Renal cortical epithelial cell (primary cell): ENCODE results near the gene MC3R. TPM values are rescaled to one million over a fixed set of nuclear protein-coding genes. Genes with fewer than 3 reads are reported as not detected.

Experiments used
- DNase-seq: peaks from one replicate; pipeline ENCODE4 v3.0.0-alpha.2; 2011; ENCODE audit warnings: low read depth
- total RNA-seq: library from RNA; depleted of rRNA; stranded (reverse); fragments of >200 nt; gene quantifications from 2 replicates; pipeline ENCODE4 v1.2.3, GENCODE V29; 2014

MC3R gene
- total RNA-seq, 1 donor from 2014 or later, result not detected

DNA sequence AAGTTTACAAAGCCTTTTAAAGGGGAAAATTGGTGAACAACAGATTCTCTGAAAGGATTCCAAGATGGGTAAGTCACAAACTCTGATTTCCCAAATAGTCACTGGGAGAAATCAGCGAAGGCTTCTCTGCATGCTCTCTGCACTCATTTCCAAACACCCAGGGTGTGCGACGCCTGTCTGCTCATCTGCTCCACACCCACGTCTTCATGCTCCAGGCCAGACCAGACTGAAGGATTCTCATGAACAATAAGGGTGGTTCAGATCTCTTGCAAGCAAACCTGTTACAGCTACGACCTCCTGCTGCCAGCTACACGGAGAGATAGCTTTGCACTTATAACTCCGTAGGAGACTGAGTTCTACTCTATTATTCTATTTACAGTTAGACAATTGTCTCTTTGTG, 1.4 kb downstream of the MC3R start:
- no peak for DNase-seq

DNA sequence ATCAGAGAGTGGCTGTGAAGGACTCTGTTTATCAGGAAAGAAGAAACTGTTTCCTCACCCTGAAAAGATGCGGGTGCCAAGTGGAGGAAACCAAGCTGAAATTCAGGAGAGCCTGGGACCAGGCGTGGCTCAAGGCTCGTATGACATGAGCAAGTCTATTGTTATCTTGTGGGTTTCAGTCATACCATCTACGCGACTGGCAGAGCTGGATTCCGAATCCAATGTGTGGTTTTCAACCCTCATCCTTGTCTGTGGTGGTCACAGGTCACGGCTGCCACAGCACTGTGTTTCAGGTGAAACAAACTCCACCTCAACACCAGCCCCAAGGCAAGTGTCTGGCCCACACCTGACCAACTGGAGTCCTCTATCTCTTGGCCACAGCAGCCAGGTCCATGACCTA, 9.1 kb downstream of the MC3R start:
- no peak for DNase-seq

DNA sequence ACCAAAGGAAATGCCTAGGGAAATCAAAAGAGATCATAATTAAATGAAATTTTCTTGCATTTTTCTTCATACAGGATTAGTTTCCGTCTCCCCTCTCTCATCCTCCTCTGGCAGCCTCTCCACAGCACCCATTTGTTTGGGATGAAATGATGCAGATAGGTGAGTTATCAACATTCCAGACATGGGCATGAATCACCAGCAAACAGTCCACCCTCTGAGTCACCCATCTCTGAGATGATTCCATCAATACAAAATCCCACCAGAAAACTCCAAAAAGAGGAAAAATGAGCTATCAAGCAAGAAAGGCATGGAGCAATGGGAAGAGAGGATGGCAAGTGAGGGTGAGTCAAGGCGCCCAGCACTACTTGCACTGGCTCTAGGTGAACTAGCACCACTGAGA, 11.4 kb downstream of the MC3R start:
- no peak for DNase-seq

DNA sequence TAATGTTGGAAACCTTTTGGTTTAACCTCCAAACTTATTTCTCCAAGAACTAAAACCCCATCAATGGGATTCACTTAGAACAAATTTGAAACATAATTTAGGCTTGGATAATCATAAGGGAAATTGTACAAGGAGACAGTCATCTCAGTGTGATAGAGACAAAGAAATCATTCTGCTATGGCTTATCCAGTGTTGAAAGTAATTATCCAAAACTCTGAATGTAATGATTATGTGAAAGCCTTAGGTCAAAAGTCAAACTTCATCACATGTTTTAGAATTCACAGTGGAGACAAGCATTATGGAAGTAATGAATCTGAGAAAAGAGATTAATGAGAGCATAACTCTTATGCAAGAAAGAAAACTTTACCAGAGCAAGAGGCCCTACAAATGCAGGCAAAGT, 20.0 kb downstream of the MC3R start:
- DNase-seq, result no peak

DNA sequence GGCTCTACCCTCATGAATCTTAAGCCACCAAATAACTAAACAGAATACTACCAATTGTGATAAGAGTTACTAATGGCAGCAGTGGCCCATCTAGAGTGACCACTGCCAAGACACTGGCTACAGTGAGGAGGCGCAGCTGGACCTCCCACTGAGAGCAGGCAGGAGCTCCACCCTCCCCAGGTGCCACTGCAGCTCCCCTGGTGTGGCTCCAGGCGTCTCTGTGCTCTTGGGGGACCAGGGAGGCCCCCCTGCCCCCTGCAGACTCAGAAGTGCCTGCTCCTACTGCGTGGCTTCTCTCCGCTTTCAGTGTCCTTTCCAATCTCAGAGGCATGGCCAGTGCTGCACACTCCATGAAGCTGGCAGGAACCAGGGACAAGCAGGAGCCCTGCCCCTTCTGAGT, 23.4 kb downstream of the MC3R start:
- DNase-seq, result no peak

DNA sequence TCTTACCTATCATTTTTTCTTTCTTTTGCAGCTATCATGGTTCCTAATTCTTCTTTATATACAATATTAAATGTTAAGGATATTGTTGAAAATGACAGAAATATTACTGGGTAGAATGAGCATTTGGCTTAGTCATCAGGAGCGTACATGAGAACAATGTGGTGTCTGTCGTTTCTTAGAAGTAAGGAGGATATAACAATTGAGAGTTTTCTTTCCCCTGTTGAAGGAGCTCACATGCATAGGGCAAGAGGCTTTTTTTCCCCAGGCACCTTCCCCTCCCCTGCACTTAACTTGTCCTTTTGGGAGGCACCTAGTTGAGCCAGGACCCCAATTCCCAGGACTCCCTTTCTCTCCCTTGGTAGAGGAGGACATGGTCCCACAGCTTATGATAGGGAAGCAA, 25.0 kb downstream of the MC3R start:
- no peak for DNase-seq

DNA sequence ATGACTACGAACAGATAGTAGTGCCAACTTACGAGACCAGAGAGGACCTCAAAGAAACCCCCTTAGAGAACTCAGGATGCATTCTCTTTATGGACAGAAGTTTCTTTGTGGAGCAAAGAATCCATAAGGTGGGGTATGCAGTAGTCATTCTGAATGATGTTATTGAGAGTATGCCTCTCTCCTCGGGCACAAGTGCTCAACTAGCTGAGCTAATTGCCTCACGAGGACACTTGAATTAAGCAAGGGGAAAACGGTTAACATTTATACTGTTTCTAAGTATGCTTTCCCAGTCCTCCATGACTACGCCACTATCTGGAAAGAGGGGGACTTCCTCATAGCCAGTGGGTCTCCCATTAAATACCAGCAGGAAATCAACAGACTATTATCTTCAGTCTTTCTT, 25.6 kb downstream of the MC3R start:
- DNase-seq, result no peak

DNA sequence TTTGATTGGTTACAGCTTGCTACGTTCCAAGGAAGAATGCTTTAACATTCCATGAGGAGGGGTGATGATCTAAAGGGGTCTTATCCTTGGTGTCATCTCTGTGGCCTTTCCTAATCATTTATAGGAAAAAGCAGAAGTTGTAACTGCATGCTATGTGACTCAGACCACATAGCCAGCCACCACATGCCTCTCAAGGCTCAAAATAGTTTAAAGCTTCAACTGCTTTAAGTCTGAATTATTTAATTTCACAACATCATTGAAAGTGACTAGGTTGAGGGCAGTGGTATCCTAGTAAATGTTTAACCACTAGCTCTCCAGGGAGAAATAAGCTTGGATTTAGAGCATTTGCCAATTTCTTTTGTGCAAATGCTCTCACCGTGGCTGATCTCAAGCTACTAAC, 29.7 kb downstream of the MC3R start:
- no peak for DNase-seq

DNA sequence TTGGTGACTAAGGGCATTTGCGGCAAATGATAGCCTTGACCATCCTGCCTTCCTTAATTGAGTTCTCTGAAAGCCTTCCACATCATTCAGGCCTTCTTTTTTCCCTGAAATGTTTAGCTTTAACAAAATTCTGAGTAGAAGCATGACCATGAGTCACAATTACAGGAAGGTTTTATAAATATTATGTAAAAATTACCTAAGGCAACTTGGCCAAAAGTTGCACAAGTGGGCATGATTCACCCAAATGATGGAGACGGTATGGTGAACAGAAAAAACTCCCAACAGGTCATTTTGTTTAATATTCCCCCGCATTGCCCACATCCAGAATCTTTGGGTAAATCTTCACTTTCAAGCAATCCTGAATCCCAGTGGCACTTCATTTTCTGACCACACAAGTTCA, 37.0 kb downstream of the MC3R start:
- DNase-seq, result no peak

DNA sequence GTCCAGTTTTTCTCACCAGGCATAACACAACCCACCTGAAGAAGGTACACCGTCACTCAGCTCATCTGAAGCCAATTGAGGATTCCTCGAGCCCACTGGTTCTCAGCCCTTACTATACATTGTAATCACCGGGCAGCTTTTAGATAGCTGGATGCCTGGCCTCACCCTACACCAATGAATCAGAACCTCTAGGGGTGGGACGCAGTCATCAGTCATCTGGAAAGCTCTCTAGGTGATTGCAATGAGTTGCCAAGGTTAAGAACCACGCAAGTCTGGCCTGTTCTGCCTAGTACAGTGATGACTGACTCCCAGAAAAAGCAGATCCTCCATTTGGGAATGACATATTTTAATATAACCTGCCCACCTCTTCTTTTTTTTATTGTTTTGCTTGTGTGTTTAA, 41.1 kb downstream of the MC3R start:
- DNase-seq, result no peak

DNA sequence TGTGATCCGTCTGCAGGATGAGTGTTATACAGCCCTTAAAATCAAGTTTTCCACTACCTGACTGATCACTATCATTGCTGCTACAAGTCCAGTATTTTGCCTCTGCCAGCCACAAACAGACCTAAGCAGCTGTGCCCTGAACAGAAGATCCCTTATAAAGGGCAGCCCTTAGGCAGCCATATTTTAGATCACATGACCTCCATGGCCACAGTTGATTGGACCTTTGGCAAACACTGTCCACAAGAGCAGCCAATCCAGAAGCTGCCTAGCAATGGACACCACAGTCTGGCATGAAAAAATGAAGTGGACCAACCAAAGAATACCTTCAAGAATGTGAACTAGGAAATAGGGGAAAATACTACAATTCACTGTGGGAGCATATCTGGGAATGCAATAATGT, 50.8 kb downstream of the MC3R start:
- DNase-seq, result no peak

Other genes with a start within 250 kb of the MC3R start
- not detected in 2 replicates for gene CBLN4, start 243.2 kb upstream of the MC3R start, total RNA-seq
- gene FAM210B, start 110.2 kb downstream of the MC3R start, total RNA-seq, result 26.4 and 46.5 TPM in 2 replicates
- gene AURKA, start 143.5 kb downstream of the MC3R start, total RNA-seq, result 9.1 and 48.3 TPM in 2 replicates
- 26.0 and 63.3 TPM in 2 replicates for gene CSTF1, start 143.9 kb downstream of the MC3R start, total RNA-seq
- gene CASS4, start 163.5 kb downstream of the MC3R start, total RNA-seq, result 0.20 TPM in 1 of 2 replicates, not detected in the other
- gene RTF2, start 219.9 kb downstream of the MC3R start, total RNA-seq, result 82.3 and 95.0 TPM in 2 replicates